H1 (cell line): Measurements from ENCODE around the gene SMO. TPM values are rescaled to one million over a fixed set of nuclear protein-coding genes. Genes with fewer than 3 reads are reported as not detected.

ENCODE experiments used
- CTCF ChIA-PET: fragments of 300-600 bp; sonication (Branson Sonifier 250); formaldehyde crosslinking; loops from one replicate; lab custom pipeline; 2021; ENCODE audit not compliant: partially characterized antibody; lab: Charles Lee
- POLR2A ChIA-PET: fragments of 300-600 bp; sonication (Branson Sonifier 250); formaldehyde crosslinking; loops from one replicate; lab custom pipeline; 2021; ENCODE audit warnings: inconsistent platforms; ENCODE audit not compliant: partially characterized antibody; lab: Charles Lee
- DNase-seq, 2 experiments: peaks; one replicate each; pipeline versions ENCODE4 v3.0.0 to v3.0.0-alpha.2; 2010 to 2022; ENCODE audit warnings: low spot score in 2 of 2, low read depth in 1 of 2, mixed read lengths in 1 of 2
- FAIRE-seq: peaks from 2 replicates; lab custom pipeline; 2011; peaks lifted over from hg19 to GRCh38; lab: Jason Lieb, UNC
- H2AFZ ChIP-seq: 2 replicates; pipeline ENCODE4 v1.8.1; 2012; ENCODE audit warnings: low read length, inconsistent platforms
- H2AK5ac ChIP-seq: 2 replicates; pipeline ENCODE4 v1.6.1; 2013; ENCODE audit warnings: low read depth, low read length
- H2BK120ac ChIP-seq: replicated peaks from 2 replicates; pipeline ENCODE3; 2013; ENCODE audit warnings: low read depth, low read length, inconsistent platforms
- H2BK12ac ChIP-seq: 2 replicates; pipeline ENCODE4 v1.6.1; 2013; ENCODE audit warnings: low read depth, low read length
- H2BK15ac ChIP-seq: 2 replicates; pipeline ENCODE4 v1.6.1; 2013; ENCODE audit warnings: low read length
- H2BK20ac ChIP-seq: 2 replicates; pipeline ENCODE4 v1.6.1; 2013; ENCODE audit warnings: low read length
- H2BK5ac ChIP-seq: 2 replicates; pipeline ENCODE4 v1.6.1; 2013; ENCODE audit warnings: low read depth, low read length
- H3K14ac ChIP-seq: 2 replicates; pipeline ENCODE4 v1.6.1; 2013; ENCODE audit warnings: inconsistent platforms; ENCODE audit not compliant: insufficient read length
- H3K18ac ChIP-seq: 2 replicates; pipeline ENCODE4 v1.6.1; 2013; ENCODE audit warnings: low read length; ENCODE audit errors: extremely low read depth
- H3K23ac ChIP-seq: 2 replicates; pipeline ENCODE4 v1.6.1; 2013; ENCODE audit warnings: inconsistent platforms; ENCODE audit not compliant: insufficient read length
- H3K23me2 ChIP-seq: 2 replicates; pipeline ENCODE4 v1.6.1; 2013; ENCODE audit warnings: low read depth, low read length
- H3K27ac ChIP-seq: 2 replicates; pipeline ENCODE4 v1.6.1; 2011; ENCODE audit warnings: low read depth, low read length, inconsistent platforms
- H3K27me3 ChIP-seq, 4 experiments: replicated peaks in 1 of 4; 1 replicate in 1 of 4; 2 replicates in 3 of 4; pipeline versions ENCODE4 v1.6.1 to v1.8.1; 2011 to 2013; ENCODE audit warnings: low read length in 3 of 4, mild to moderate bottlenecking in 3 of 4, inconsistent platforms in 2 of 4, mixed read lengths in 2 of 4, moderate library complexity in 1 of 4; ENCODE audit not compliant: control insufficient read depth in 3 of 4, insufficient read depth in 3 of 4; ENCODE audit errors: extremely low read depth in 1 of 4
- H3K36me3 ChIP-seq, 4 experiments: 2 replicates each; pipeline versions ENCODE4 v1.6.1 to v1.8.1; 2011 to 2013; ENCODE audit warnings: mild to moderate bottlenecking in 4 of 4, low read length in 3 of 4, moderate library complexity in 2 of 4, control low read depth in 1 of 4, inconsistent platforms in 1 of 4; ENCODE audit not compliant: insufficient read depth in 4 of 4, control insufficient read depth in 2 of 4
- H3K4ac ChIP-seq: replicated peaks from 2 replicates; pipeline ENCODE3; 2013; ENCODE audit warnings: low read length, low read depth, mixed read lengths, inconsistent platforms; ENCODE audit not compliant: insufficient read length
- H3K4me1 ChIP-seq, 4 experiments: replicated peaks in 1 of 4; 1 replicate in 1 of 4; 2 replicates in 3 of 4; pipeline versions ENCODE4 v1.6.1 to v1.8.1; 2011 to 2013; ENCODE audit warnings: low read length in 3 of 4, inconsistent platforms in 2 of 4, mixed read lengths in 1 of 4; ENCODE audit not compliant: insufficient read depth in 4 of 4, control insufficient read depth in 3 of 4
- H3K4me2 ChIP-seq, 2 experiments: 2 replicates each; pipeline versions ENCODE4 v1.6.1 to v1.8.1; 2011 to 2013; ENCODE audit warnings: low read depth in 2 of 2, low read length in 2 of 2, control low read depth in 1 of 2, inconsistent platforms in 1 of 2, mild to moderate bottlenecking in 1 of 2; ENCODE audit not compliant: insufficient read depth in 1 of 2
- H3K4me3 ChIP-seq, 4 experiments: fragments of 200-600, 300-600 bp in 1 of 4; sonication (generic), shearing (Covaris generic), sonication (Bioruptor Twin) in 1 of 4; 2 replicates each; pipeline versions ENCODE4 v1.5.1 to v1.8.1; 2011 to 2016; ENCODE audit warnings: low read length in 4 of 4, low read depth in 3 of 4, control low read depth in 2 of 4, inconsistent platforms in 2 of 4, mild to moderate bottlenecking in 2 of 4, mixed read lengths in 1 of 4, moderate library complexity in 1 of 4; ENCODE audit not compliant: insufficient read depth in 2 of 4; ENCODE audit errors: extremely low read depth in 1 of 4
- H3K56ac ChIP-seq: replicated peaks from 2 replicates; pipeline ENCODE3; 2013; ENCODE audit warnings: low read depth, mild to moderate bottlenecking, mixed read lengths, low read length, inconsistent platforms; ENCODE audit not compliant: insufficient read length
- H3K79me1 ChIP-seq: 2 replicates; pipeline ENCODE4 v1.6.1; 2013; ENCODE audit warnings: low read depth, low read length, control low read depth
- H3K79me2 ChIP-seq, 2 experiments: 2 replicates each; pipeline versions ENCODE4 v1.6.1 to v1.8.1; 2012 to 2013; ENCODE audit warnings: low read length in 2 of 2, mild to moderate bottlenecking in 2 of 2, inconsistent platforms in 1 of 2; ENCODE audit not compliant: insufficient read depth in 2 of 2, control insufficient read depth in 1 of 2
- H3K9ac ChIP-seq, 4 experiments: replicated peaks in 1 of 4; 1 replicate in 1 of 4; 2 replicates in 3 of 4; pipeline versions ENCODE4 v1.6.1 to v1.8.1; 2011 to 2013; ENCODE audit warnings: low read depth in 3 of 4, low read length in 3 of 4, control low read depth in 2 of 4, mild to moderate bottlenecking in 2 of 4, moderate library complexity in 2 of 4, inconsistent platforms in 1 of 4; ENCODE audit errors: extremely low read depth in 1 of 4
- H3K9me3 ChIP-seq, 2 experiments: 2 replicates each; pipeline versions ENCODE4 v1.6.1 to v1.8.1; 2012 to 2013; ENCODE audit warnings: mild to moderate bottlenecking in 2 of 2, moderate library complexity in 2 of 2, control low read depth in 1 of 2, inconsistent platforms in 1 of 2, low read depth in 1 of 2, low read length in 1 of 2, mixed read lengths in 1 of 2; ENCODE audit not compliant: insufficient read depth in 2 of 2
- H4K20me1 ChIP-seq, 2 experiments: replicated peaks in 1 of 2; 2 replicates each; pipeline versions ENCODE3 to v1.8.1; 2011 to 2013; ENCODE audit warnings: inconsistent platforms in 2 of 2, low read length in 2 of 2, mild to moderate bottlenecking in 1 of 2; ENCODE audit not compliant: insufficient read depth in 2 of 2, control insufficient read depth in 1 of 2
- H4K5ac ChIP-seq: 2 replicates; pipeline ENCODE4 v1.6.1; 2013; ENCODE audit warnings: low read length, low read depth, mixed read lengths, inconsistent platforms; ENCODE audit not compliant: insufficient read length
- H4K8ac ChIP-seq: 2 replicates; pipeline ENCODE4 v1.8.0; 2013; ENCODE audit warnings: mild to moderate bottlenecking, moderate library complexity, low read length, inconsistent platforms; ENCODE audit not compliant: insufficient read depth; ENCODE audit errors: extremely low read depth
- H4K91ac ChIP-seq: replicated peaks from 2 replicates; pipeline ENCODE3; 2013; ENCODE audit warnings: low read length, mixed read lengths, inconsistent platforms; ENCODE audit not compliant: insufficient read length
- CREB1 ChIP-seq: IDR thresholded peaks from 2 replicates; pipeline ENCODE4 v1.6.1; 2012; ENCODE audit warnings: inconsistent platforms
- JUND ChIP-seq: IDR thresholded peaks from 2 replicates; pipeline ENCODE4 v1.6.1; 2011; ENCODE audit warnings: mild to moderate bottlenecking, improper control_type of control experiment, low read length
- KDM5A ChIP-seq: fragments of 200-600 bp; IDR thresholded peaks from 2 replicates; pipeline ENCODE4 v1.7.1; 2012; ENCODE audit warnings: mild to moderate bottlenecking, low read length, inconsistent platforms, mixed read lengths
- PHF8 ChIP-seq: fragments of 200-600 bp; sonication (generic); conservative IDR thresholded peaks from 2 replicates; pipeline ENCODE4 v1.7.1; 2012; ENCODE audit warnings: low read depth, mild to moderate bottlenecking, inconsistent platforms, low read length, moderate library complexity
- RBBP5 ChIP-seq: IDR thresholded peaks from 2 replicates; pipeline ENCODE4 v1.7.1; 2012; ENCODE audit warnings: low read depth, mild to moderate bottlenecking, inconsistent platforms, low read length, moderate library complexity, borderline replicate concordance
- RNF2 ChIP-seq: fragments of 200-900, 300-1000 bp; sonication (generic); IDR thresholded peaks from 2 replicates; pipeline ENCODE4 v1.7.1; 2016; ENCODE audit warnings: borderline replicate concordance, low read depth, mild to moderate bottlenecking, antibody characterized with exemption, low read length; ENCODE audit not compliant: poor library complexity, severe bottlenecking; ENCODE audit errors: missing control alignments
- RXRA ChIP-seq: IDR thresholded peaks from 2 replicates; pipeline ENCODE4 v1.6.1; 2011; ENCODE audit warnings: low read depth, mild to moderate bottlenecking, low read length, moderate library complexity; ENCODE audit not compliant: insufficient read depth
- SAP30 ChIP-seq: fragments of 300-600 bp; sonication (generic); IDR thresholded peaks from 2 replicates; pipeline ENCODE4 v1.7.1; 2012; ENCODE audit warnings: low read length, moderate library complexity, mild to moderate bottlenecking, inconsistent platforms; ENCODE audit not compliant: insufficient read depth, insufficient replicate concordance
- SIRT6 ChIP-seq: IDR thresholded peaks from one replicate; pipeline ENCODE4 v1.7.1; 2012; ENCODE audit warnings: low read length, inconsistent platforms
- WGBS, 2 experiments: shearing (Covaris generic) in 1 of 2; methylation state at CpG; one replicate each; pipeline versions ENCODE4 v1.1.6 to v1.1.7; 2013 to 2015; ENCODE audit warnings: low lambda C conversion rate in 2 of 2, mixed read lengths in 2 of 2, inconsistent platforms in 1 of 2, low coverage in 1 of 2, missing lambda C conversion rate in 1 of 2; ENCODE audit not compliant: insufficient replicate concordance in 2 of 2, insufficient coverage in 1 of 2, insufficient read length in 1 of 2; ENCODE audit errors: extremely low coverage in 1 of 2, missing lambda C conversion rate in 1 of 2; 5-methylcytosine and 5-hydroxymethylcytosine counted together
- polyA plus RNA-seq, 7 experiments: library from polyadenylated mRNA; depleted of rRNA in 3 of 7; stranded (reverse) in 5 of 7; unstranded in 2 of 7; fragments of >200 nt in 5 of 7; fragments of 200-250 nt in 2 of 7; gene quantifications; 1 replicate in 5 of 7; 2 replicates in 1 of 7; 4 replicates in 1 of 7; pipeline versions ENCODE4 v1.2.1 to v1.2.3, GENCODE V29; 2011 to 2013; ENCODE audit warnings: missing spikeins in 2 of 7, mixed read lengths in 2 of 7
- total RNA-seq: library from RNA; stranded (reverse); fragmentation: NEBNext Ultra II Directional; extraction: Animal tissue kit (Norgen Biotek cat#: 25700); gene quantifications from 2 replicates; pipeline ENCODE4 v1.2.1, GENCODE V29; 2021
- TF ChIP-seq, protein P1 (sequence below), 3 experiments: IDR thresholded peaks; 1 replicate in 2 of 3; 2 replicates in 1 of 3; pipeline versions ENCODE4 v1.5.1 to v1.6.1; 2011; ENCODE audit warnings: low read length in 3 of 3, mild to moderate bottlenecking in 3 of 3, inconsistent platforms in 2 of 3, low read depth in 1 of 3, moderate library complexity in 1 of 3; ENCODE audit not compliant: insufficient read depth in 1 of 3; ENCODE audit errors: control extremely low read depth in 1 of 3

SMO gene
- total and polyA plus RNA-seq, 2 of the 8 experiments (the other 6 are each of a cell fraction or from before 2014, with no cell fraction given): 64.5 to 67.6 TPM

- DNase-seq: no peak
- no peak overlapping the region for H4K5ac ChIP-seq
- no peak overlapping the region for H3K18ac ChIP-seq
- H4K8ac ChIP-seq: 0 out of 2 replicates have a peak overlapping the region, but pooled peaks have one; percentile 59
- peak overlapping the region; percentile 76 to 77; a peak in 2 of 4 replicates for H3K4me2 ChIP-seq
- H3K4me3 ChIP-seq: no peak overlapping the region
- H3K9me3 ChIP-seq: no peaks in the 10 kb centered on the region
- ChIA-PET POLR2A (interaction anchor here (0.7 to 6.4 kb wide), 11 partner anchors 9 to 266 kb away, joined by 3 to 116 read pairs (median 11); partner anchors contain the start of genes SMO, STRIP2, TNPO3 and TSPAN33), CTCF (interaction anchor here (0.7 to 19.3 kb wide), 8 partner anchors 10 to 200 kb away, joined by 3 to 258 read pairs (median 6); no protein-coding TSS in a partner anchor)
- H3K9ac ChIP-seq: no peak overlapping the region; a peak in 2 of 7 replicates
- no peak overlapping the region for H2AK5ac ChIP-seq
- no peaks in the 10 kb centered on the region for H3K79me1 ChIP-seq
- peaks cover 0 to 3% (median 0%) of the 10 kb centered on the region in 4 experiments; a peak in 3 of 8 replicates for H3K36me3 ChIP-seq
- H3K4me1 ChIP-seq: peaks cover 10 to 17% (median 12%) of the 10 kb centered on the region in 4 experiments
- H2AFZ ChIP-seq: no peak overlapping the region
- no peak overlapping the region for H3K56ac ChIP-seq
- H3K27me3 ChIP-seq: no peaks in the 10 kb centered on the region; a peak in 1 of 7 replicates
- peak overlapping the region; percentile 33 for H4K91ac ChIP-seq
- H3K23ac ChIP-seq: no peak overlapping the region
- no peaks in the 10 kb centered on the region for H4K20me1 ChIP-seq
- peaks cover 8% of the 10 kb centered on the region for H3K23me2 ChIP-seq
- H3K14ac ChIP-seq: no peak overlapping the region
- no peaks in the 10 kb centered on the region for H3K79me2 ChIP-seq
- H2BK15ac ChIP-seq: no peak overlapping the region; the same call in 1 of the 2 replicates
- no peak for FAIRE-seq
- 87% methylated on average over 4 of the region's 4 CpGs; no CpG with 5 or more reads in 1 of the 2 experiments for WGBS, 2 experiments
- H2BK12ac ChIP-seq: 0 out of 2 replicates have a peak overlapping the region, but pooled peaks have one; percentile 92
- no peak overlapping the region for H2BK20ac ChIP-seq
- H2BK5ac ChIP-seq: 0 out of 2 replicates have a peak overlapping the region, but pooled peaks have one; percentile 87
- H3K27ac ChIP-seq: no peak overlapping the region
- H2BK120ac ChIP-seq: no peak overlapping the region
- H3K4ac ChIP-seq: no peak overlapping the region
- TF ChIP-seq PHF8 (no peak), KDM5A (no peak), RNF2 (no peak), SIRT6 (no peak), JUND (no peak), RBBP5 (no peak), RXRA (no peak), SAP30 (no peak), CREB1 (no peak)
- TF ChIP-seq, protein P1, sequence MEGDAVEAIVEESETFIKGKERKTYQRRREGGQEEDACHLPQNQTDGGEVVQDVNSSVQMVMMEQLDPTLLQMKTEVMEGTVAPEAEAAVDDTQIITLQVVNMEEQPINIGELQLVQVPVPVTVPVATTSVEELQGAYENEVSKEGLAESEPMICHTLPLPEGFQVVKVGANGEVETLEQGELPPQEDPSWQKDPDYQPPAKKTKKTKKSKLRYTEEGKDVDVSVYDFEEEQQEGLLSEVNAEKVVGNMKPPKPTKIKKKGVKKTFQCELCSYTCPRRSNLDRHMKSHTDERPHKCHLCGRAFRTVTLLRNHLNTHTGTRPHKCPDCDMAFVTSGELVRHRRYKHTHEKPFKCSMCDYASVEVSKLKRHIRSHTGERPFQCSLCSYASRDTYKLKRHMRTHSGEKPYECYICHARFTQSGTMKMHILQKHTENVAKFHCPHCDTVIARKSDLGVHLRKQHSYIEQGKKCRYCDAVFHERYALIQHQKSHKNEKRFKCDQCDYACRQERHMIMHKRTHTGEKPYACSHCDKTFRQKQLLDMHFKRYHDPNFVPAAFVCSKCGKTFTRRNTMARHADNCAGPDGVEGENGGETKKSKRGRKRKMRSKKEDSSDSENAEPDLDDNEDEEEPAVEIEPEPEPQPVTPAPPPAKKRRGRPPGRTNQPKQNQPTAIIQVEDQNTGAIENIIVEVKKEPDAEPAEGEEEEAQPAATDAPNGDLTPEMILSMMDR (IDR thresholded peaks at IDR 0.05; ENCODE audit: control extremely low read depth in 1 of 3, insufficient read depth in 1 of 3, low read depth in 1 of 3, low read length in 3 of 3): no peak
Measured at GRCh38 chr7:129167817-129168216, 20.6 kb upstream of the SMO start.
